Measurements from ENCODE around the gene ATF6B.

Gene ATF6B

DNA sequence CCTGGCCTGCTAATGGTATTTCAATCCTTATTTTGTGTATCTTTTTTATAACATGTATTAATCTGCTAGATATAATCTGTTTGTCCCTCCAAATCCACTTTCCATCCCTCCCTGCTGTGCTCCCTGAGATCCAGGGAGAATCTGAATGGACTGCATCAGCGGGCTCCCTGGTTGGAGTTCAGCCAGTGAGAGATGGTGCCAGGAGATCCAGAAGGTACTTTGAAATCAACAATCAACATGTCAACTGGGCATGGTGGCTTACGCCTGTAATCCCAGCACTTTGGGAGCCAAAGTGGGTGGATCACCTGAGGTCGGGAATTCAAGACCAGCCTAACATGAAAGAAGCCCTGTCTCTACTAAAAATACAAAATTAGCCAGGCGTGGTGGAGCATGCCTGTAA, 4.4 kb downstream of the ATF6B start:
- Histone ChIP-seq H3K9ac (ENCODE audit: low read depth, low read length) (no peak overlapping the region), H3K27me3 (ENCODE audit: insufficient read depth, low read length) (no peaks in the 10 kb centered on the region), H3K9me3 (ENCODE audit: insufficient read depth, low read depth, low read length) (no peaks in the 10 kb centered on the region), H3K27ac (ENCODE audit: low read length) (no peak overlapping the region), H3K36me3 (ENCODE audit: insufficient read depth, low read depth, low read length) (peaks cover 39% of the 10 kb centered on the region), H3K4me1 (ENCODE audit: insufficient read depth, low read length) (peaks cover 7% of the 10 kb centered on the region; the same call in 1 of the 2 replicates), H3K4me3 (ENCODE audit: low read length) (no peak overlapping the region)

DNA sequence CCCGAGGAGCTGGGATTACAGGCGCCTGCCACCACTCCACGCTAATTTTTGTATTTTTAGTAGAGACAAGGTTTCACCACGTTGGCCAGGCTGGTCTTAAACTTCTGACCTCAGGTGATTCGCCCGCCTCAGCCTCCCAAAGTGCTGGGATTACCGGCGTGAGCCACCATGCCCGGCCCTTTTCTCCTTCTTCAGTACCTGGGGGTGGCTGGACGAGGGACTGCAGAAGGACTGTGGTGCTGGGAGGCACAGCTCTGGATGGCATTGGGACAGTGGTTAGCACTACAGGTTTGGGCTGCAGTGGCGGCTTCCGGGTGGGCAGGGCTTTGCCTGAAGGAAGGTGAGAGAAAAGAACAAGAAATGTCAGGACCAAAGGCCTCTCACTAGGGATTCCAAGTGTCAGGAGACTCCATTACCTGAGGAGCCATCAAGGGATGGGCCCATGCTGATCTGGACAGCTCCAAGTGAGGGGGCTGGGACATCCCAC, 7.4 kb downstream of the ATF6B start:
- no peak overlapping the region for H3K9ac ChIP-seq (ENCODE audit: low read depth, low read length)
- H3K4me1 ChIP-seq (ENCODE audit: insufficient read depth, low read length) = no peaks in the 10 kb centered on the region
- H3K4me3 ChIP-seq (ENCODE audit: low read length) = no peak overlapping the region
- H3K27ac ChIP-seq (ENCODE audit: low read length) = no peak overlapping the region
- H3K27me3 ChIP-seq (ENCODE audit: insufficient read depth, low read length) = no peaks in the 10 kb centered on the region
- H3K36me3 ChIP-seq (ENCODE audit: insufficient read depth, low read depth, low read length) = peaks cover 62% of the 10 kb centered on the region
- no peaks in the 10 kb centered on the region for H3K9me3 ChIP-seq (ENCODE audit: insufficient read depth, low read depth, low read length)

- Histone ChIP-seq H3K4me3 (ENCODE audit: low read length) (no peak overlapping the region), H3K36me3 (ENCODE audit: insufficient read depth, low read depth, low read length) (peaks cover 55% of the 10 kb centered on the region), H3K27me3 (ENCODE audit: insufficient read depth, low read length) (no peaks in the 10 kb centered on the region), H3K9me3 (ENCODE audit: insufficient read depth, low read depth, low read length) (no peaks in the 10 kb centered on the region), H3K9ac (ENCODE audit: low read depth, low read length) (no peak overlapping the region), H3K27ac (ENCODE audit: low read length) (no peak overlapping the region), H3K4me1 (ENCODE audit: insufficient read depth, low read length) (no peaks in the 10 kb centered on the region)
Measured at GRCh38 chr6:32118782-32119628, 9.0 kb downstream of the ATF6B start.

- no peak overlapping the region for H3K9ac ChIP-seq (ENCODE audit: low read depth, low read length)
- no peaks in the 10 kb centered on the region for H3K27me3 ChIP-seq (ENCODE audit: insufficient read depth, low read length)
- H3K9me3 ChIP-seq (ENCODE audit: insufficient read depth, low read depth, low read length) = no peaks in the 10 kb centered on the region
- peaks cover 54% of the 10 kb centered on the region for H3K36me3 ChIP-seq (ENCODE audit: insufficient read depth, low read depth, low read length)
- no peaks in the 10 kb centered on the region for H3K4me1 ChIP-seq (ENCODE audit: insufficient read depth, low read length)
- no peak overlapping the region for H3K4me3 ChIP-seq (ENCODE audit: low read length)
- H3K27ac ChIP-seq (ENCODE audit: low read length) = no peak overlapping the region
Measured at GRCh38 chr6:32117461-32117860, 10.6 kb downstream of the ATF6B start.

GRCh38 chr6:32116674-32117073, 11.4 kb downstream of the ATF6B start:
- H3K27ac ChIP-seq (ENCODE audit: low read length) = no peak overlapping the region
- H3K4me3 ChIP-seq (ENCODE audit: low read length) = no peak overlapping the region
- H3K9me3 ChIP-seq (ENCODE audit: insufficient read depth, low read depth, low read length) = no peaks in the 10 kb centered on the region
- no peak overlapping the region for H3K9ac ChIP-seq (ENCODE audit: low read depth, low read length)
- H3K27me3 ChIP-seq (ENCODE audit: insufficient read depth, low read length) = no peaks in the 10 kb centered on the region
- peaks cover 48% of the 10 kb centered on the region for H3K36me3 ChIP-seq (ENCODE audit: insufficient read depth, low read depth, low read length)
- no peaks in the 10 kb centered on the region for H3K4me1 ChIP-seq (ENCODE audit: insufficient read depth, low read length)

DNA sequence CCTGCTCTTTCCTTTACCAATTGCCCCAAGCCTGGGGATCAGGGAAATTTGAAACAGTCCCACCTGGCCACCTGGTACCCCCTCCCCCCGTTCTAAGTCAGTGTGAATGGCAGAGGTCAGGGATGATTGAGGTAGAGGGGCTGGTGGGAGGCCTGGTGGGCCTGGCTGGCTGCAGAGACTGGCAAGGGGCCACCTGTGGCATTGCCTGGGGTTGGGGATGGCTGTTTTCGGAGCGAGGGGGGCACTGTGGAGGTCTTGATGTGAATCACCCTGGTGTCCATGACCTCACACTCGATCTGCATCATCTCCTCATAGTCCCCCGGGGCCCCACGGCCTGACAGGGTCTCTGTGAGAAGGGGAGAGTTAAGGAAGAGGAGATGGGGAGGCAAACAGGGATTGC, 12.4 kb downstream of the ATF6B start:
- H3K4me1 ChIP-seq (ENCODE audit: insufficient read depth, low read length) = no peaks in the 10 kb centered on the region
- 0 out of 2 replicates have a peak, but pooled peaks cover under 1% of the 10 kb centered on the region for H3K27me3 ChIP-seq (ENCODE audit: insufficient read depth, low read length)
- no peak overlapping the region for H3K4me3 ChIP-seq (ENCODE audit: low read length)
- H3K27ac ChIP-seq (ENCODE audit: low read length) = no peak overlapping the region
- H3K9me3 ChIP-seq (ENCODE audit: insufficient read depth, low read depth, low read length) = no peaks in the 10 kb centered on the region
- H3K9ac ChIP-seq (ENCODE audit: low read depth, low read length) = no peak overlapping the region
- peaks cover 40% of the 10 kb centered on the region for H3K36me3 ChIP-seq (ENCODE audit: insufficient read depth, low read depth, low read length)

GRCh38 chr6:32114796-32115195, 13.2 kb downstream of the ATF6B start:
- Histone ChIP-seq H3K4me3 (ENCODE audit: low read length) (no peak overlapping the region), H3K36me3 (ENCODE audit: insufficient read depth, low read depth, low read length) (peaks cover 37% of the 10 kb centered on the region)

GRCh38 chr6:32113386-32114352, 14.4 kb downstream of the ATF6B start:
- H3K4me3 ChIP-seq (ENCODE audit: low read length) = no peak overlapping the region
- H3K27me3 ChIP-seq (ENCODE audit: insufficient read depth, low read length) = peaks cover 18% of the 10 kb centered on the region
- H3K36me3 ChIP-seq (ENCODE audit: insufficient read depth, low read depth, low read length) = peaks cover 30% of the 10 kb centered on the region
- H3K4me1 ChIP-seq (ENCODE audit: insufficient read depth, low read length) = 0 out of 2 replicates have a peak, but pooled peaks cover 4% of the 10 kb centered on the region
- H3K27ac ChIP-seq (ENCODE audit: low read length) = no peak overlapping the region
- no peaks in the 10 kb centered on the region for H3K9me3 ChIP-seq (ENCODE audit: insufficient read depth, low read depth, low read length)
- H3K9ac ChIP-seq (ENCODE audit: low read depth, low read length) = no peak overlapping the region

More at GRCh38 chr6:32114796-32115195, 13.2 kb downstream of the ATF6B start:
- Histone ChIP-seq H3K4me1 (ENCODE audit: insufficient read depth, low read length) (no peaks in the 10 kb centered on the region), H3K27me3 (ENCODE audit: insufficient read depth, low read length) (peaks cover 8% of the 10 kb centered on the region), H3K9me3 (ENCODE audit: insufficient read depth, low read depth, low read length) (no peaks in the 10 kb centered on the region), H3K9ac (ENCODE audit: low read depth, low read length) (no peak overlapping the region), H3K27ac (ENCODE audit: low read length) (no peak overlapping the region)

DNA sequence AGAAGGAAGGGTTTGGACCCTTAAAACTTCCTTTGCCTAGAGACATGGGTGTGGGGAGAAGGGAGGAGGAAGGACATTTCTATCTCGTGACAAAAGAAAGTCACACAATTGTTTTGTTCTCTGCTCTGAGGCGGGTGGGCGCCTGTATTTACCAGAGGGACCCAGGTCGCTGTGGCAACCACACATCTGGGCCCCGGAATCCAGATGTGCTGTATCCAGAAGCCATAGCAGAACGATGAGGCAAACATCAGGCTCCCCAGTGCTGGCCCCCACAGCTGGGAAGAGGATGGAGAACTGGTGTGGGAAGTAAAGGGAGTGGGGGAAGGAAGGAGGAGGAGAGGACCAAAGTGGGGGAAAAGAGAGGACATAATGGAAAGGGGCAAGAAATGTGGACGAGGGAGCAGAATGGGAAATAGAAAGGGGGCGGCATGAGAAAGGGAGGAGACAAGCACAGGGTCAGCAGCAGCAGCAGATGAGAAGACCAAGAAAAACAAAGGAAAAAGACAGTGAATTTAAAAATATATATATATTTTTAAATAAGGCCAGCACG, 15.5 kb downstream of the ATF6B start:
- Histone ChIP-seq H3K27me3 (ENCODE audit: insufficient read depth, low read length) (peaks cover 29% of the 10 kb centered on the region), H3K4me1 (ENCODE audit: insufficient read depth, low read length) (peaks cover 8% of the 10 kb centered on the region; the same call in 1 of the 2 replicates), H3K36me3 (ENCODE audit: insufficient read depth, low read depth, low read length) (peaks cover 20% of the 10 kb centered on the region), H3K9me3 (ENCODE audit: insufficient read depth, low read depth, low read length) (no peaks in the 10 kb centered on the region), H3K9ac (ENCODE audit: low read depth, low read length) (no peak overlapping the region), H3K27ac (ENCODE audit: low read length) (no peak overlapping the region), H3K4me3 (ENCODE audit: low read length) (no peak overlapping the region)

DNA sequence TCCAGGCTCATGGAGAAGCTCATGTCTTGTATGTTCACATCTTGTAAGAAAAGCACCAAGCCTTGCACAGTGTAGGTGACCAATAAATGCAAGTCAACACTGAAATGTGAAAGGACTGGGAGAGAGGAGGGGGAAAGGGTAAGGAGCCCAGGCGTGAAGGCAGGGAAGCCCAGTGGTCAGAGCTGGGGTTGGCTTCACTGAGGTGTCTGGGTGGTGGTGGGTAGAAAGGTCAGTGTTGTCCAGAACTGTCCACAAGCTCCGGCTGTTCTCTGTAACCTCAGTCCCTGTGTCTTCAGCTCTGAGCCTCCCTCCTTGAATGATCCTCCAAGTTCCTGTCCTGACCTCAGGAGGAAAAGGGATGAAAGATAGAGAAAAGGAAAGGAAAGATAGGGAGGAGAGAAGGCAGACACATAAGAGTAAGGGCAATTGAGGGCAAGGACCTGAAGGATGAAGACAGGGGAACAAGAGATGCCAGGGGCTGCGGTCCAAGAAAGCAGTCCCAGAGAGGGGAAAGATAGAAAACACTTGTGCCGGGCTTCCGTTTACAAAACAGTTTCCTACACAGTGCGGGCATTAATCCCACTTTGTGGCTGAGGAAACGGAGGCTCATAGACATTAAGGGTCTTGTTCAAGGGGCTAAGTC, 16.5 kb downstream of the ATF6B start:
- no peak overlapping the region for H3K27ac ChIP-seq (ENCODE audit: low read length)
- no peaks in the 10 kb centered on the region for H3K9me3 ChIP-seq (ENCODE audit: insufficient read depth, low read depth, low read length)
- peaks cover 8% of the 10 kb centered on the region; the same call in 1 of the 2 replicates for H3K4me1 ChIP-seq (ENCODE audit: insufficient read depth, low read length)
- H3K9ac ChIP-seq (ENCODE audit: low read depth, low read length) = no peak overlapping the region
- no peak overlapping the region for H3K4me3 ChIP-seq (ENCODE audit: low read length)
- H3K36me3 ChIP-seq (ENCODE audit: insufficient read depth, low read depth, low read length) = peaks cover 11% of the 10 kb centered on the region
- peaks cover 32% of the 10 kb centered on the region for H3K27me3 ChIP-seq (ENCODE audit: insufficient read depth, low read length)

DNA sequence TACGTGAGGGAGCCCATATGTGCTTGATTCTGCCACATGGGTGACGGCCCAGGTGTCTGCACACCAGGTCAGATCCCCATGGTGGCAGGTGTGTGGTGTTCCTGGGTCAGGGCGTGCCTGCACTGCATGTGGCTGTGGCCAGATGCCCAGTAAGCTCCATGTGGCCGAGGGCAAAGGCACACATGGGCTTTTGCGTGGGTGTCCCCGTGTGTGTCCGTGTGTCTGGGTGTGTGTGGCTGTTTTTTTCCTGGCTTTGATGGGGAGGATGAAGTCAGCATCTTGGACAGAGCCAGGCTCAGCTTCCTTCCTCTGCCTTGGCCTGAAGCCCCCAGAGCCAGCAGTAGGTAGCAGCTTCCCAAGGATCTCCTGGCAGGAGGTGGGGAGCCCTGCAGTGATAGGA, 17.4 kb downstream of the ATF6B start:
- no peak overlapping the region for H3K27ac ChIP-seq (ENCODE audit: low read length)
- peaks cover 8% of the 10 kb centered on the region; the same call in 1 of the 2 replicates for H3K4me1 ChIP-seq (ENCODE audit: insufficient read depth, low read length)

More for the DNA sequence above, 17.4 kb downstream of the ATF6B start:
- H3K27me3 ChIP-seq (ENCODE audit: insufficient read depth, low read length) = peaks cover 32% of the 10 kb centered on the region
- no peaks in the 10 kb centered on the region for H3K9me3 ChIP-seq (ENCODE audit: insufficient read depth, low read depth, low read length)
- no peak overlapping the region for H3K4me3 ChIP-seq (ENCODE audit: low read length)
- no peak overlapping the region for H3K9ac ChIP-seq (ENCODE audit: low read depth, low read length)
- peaks cover 2% of the 10 kb centered on the region; the same call in 1 of the 2 replicates for H3K36me3 ChIP-seq (ENCODE audit: insufficient read depth, low read depth, low read length)

Measured in iPS-20b (cell line).